RPMI7951 (cell line): Measurements from ENCODE around the gene SLC12A7. TPM values are rescaled to one million over a fixed set of nuclear protein-coding genes. Genes with fewer than 3 reads are reported as not detected.

ENCODE experiments used
- DNase-seq: peaks from one replicate; pipeline ENCODE4 v3.0.0-alpha.2; 2012; ENCODE audit warnings: low read depth
- total RNA-seq: library from RNA; depleted of rRNA; stranded (reverse); fragments of >200 nt; shearing (Covaris generic); gene quantifications from 2 replicates; pipeline ENCODE4 v1.2.3, GENCODE V29; 2014

The SLC12A7 gene
- total RNA-seq, 1 experiment from 2014 or later, result 1.4 TPM

- DNase-seq, result no peak
Observed at GRCh38 chr5:1050423-1051365, 61.2 kb downstream of the SLC12A7 start.

GRCh38 chr5:1048861-1049838, 62.7 kb downstream of the SLC12A7 start:
- DNase-seq, result no peak

- no peak for DNase-seq
Observed at GRCh38 chr5:1048162-1048721, 63.6 kb downstream of the SLC12A7 start.

GRCh38 chr5:1047332-1047965, 64.4 kb downstream of the SLC12A7 start:
- DNase-seq, result no peak

GRCh38 chr5:1045960-1046560, 65.8 kb downstream of the SLC12A7 start:
- DNase-seq, result no peak

- no peak for DNase-seq
Observed at GRCh38 chr5:1044117-1044516, 67.7 kb downstream of the SLC12A7 start.

- DNase-seq, result no peak
Observed at GRCh38 chr5:1043327-1043726, 68.5 kb downstream of the SLC12A7 start.

- no peak for DNase-seq
Observed at GRCh38 chr5:1042626-1043025, 69.2 kb downstream of the SLC12A7 start.

GRCh38 chr5:1041225-1042143, 70.4 kb downstream of the SLC12A7 start:
- no peak for DNase-seq

GRCh38 chr5:1040571-1040970, 71.3 kb downstream of the SLC12A7 start:
- DNase-seq, result no peak

- no peak for DNase-seq
Observed at GRCh38 chr5:1039706-1040260, 72.1 kb downstream of the SLC12A7 start.

GRCh38 chr5:1039210-1039548, 72.7 kb downstream of the SLC12A7 start:
- no peak for DNase-seq

- DNase-seq, result no peak
Observed at GRCh38 chr5:1038417-1039209, 73.2 kb downstream of the SLC12A7 start.

- DNase-seq, result no peak
Observed at GRCh38 chr5:1037671-1038416, 74.0 kb downstream of the SLC12A7 start.

GRCh38 chr5:1037123-1037670, 74.7 kb downstream of the SLC12A7 start:
- no peak for DNase-seq

GRCh38 chr5:1036504-1037122, 75.2 kb downstream of the SLC12A7 start:
- no peak for DNase-seq
